ENCODE data around the gene CALR3.

GRCh38 chr19:16519230-16519687 lies 23.3 kb upstream of the CALR3 start:
- TF ChIP-seq POLR2AphosphoS5 (IDR thresholded peaks at IDR 0.05; ENCODE audit: insufficient read depth in 1 of 2, low read depth in 1 of 2) = no peak
- no peak for TF ChIP-seq POLR2A (IDR thresholded peaks at IDR 0.05)
